Muscle layer of duodenum (tissue), 2 donors: ENCODE data around the gene CHIT1.
A peak's percentile ranks its signal among the peaks of the same experiment; 100 is the strongest.
"Not testable (repeated sequence)": the region's sequence is repeated elsewhere in the genome, so short reads cannot be mapped to it uniquely, and the experiment has no call there.

Source experiments
- H3K27ac ChIP-seq: one replicate; pipeline ENCODE4 v1.7.0; 2013; ENCODE audit warnings: mild to moderate bottlenecking, low read length
- H3K27me3 ChIP-seq: one replicate; pipeline ENCODE4 v1.7.0; 2013; ENCODE audit warnings: low read depth, mild to moderate bottlenecking, control low read depth, low read length
- H3K36me3 ChIP-seq, 2 donors: one replicate each; pipeline ENCODE4 v1.7.0; 2013; ENCODE audit warnings: low read length in 2 of 2, control low read depth in 1 of 2, mild to moderate bottlenecking in 1 of 2; ENCODE audit not compliant: insufficient read depth in 2 of 2, control insufficient read depth in 1 of 2
- H3K4me1 ChIP-seq, 2 donors: one replicate each; pipeline ENCODE4 v1.7.0; 2013; ENCODE audit warnings: low read length in 2 of 2, mild to moderate bottlenecking in 2 of 2, control low read depth in 1 of 2, moderate library complexity in 1 of 2; ENCODE audit not compliant: insufficient read depth in 2 of 2, control insufficient read depth in 1 of 2
- H3K4me3 ChIP-seq, 2 donors: one replicate each; pipeline ENCODE4 v1.7.0; 2013; ENCODE audit warnings: low read length in 2 of 2, low read depth in 1 of 2, mild to moderate bottlenecking in 1 of 2
- H3K9me3 ChIP-seq, 2 donors: one replicate each; pipeline ENCODE4 v1.7.0; 2013; ENCODE audit warnings: low read length in 2 of 2, control low read depth in 1 of 2, mild to moderate bottlenecking in 1 of 2; ENCODE audit not compliant: control insufficient read depth in 1 of 2
- donor health status: healthy.

CHIT1 gene

DNA sequence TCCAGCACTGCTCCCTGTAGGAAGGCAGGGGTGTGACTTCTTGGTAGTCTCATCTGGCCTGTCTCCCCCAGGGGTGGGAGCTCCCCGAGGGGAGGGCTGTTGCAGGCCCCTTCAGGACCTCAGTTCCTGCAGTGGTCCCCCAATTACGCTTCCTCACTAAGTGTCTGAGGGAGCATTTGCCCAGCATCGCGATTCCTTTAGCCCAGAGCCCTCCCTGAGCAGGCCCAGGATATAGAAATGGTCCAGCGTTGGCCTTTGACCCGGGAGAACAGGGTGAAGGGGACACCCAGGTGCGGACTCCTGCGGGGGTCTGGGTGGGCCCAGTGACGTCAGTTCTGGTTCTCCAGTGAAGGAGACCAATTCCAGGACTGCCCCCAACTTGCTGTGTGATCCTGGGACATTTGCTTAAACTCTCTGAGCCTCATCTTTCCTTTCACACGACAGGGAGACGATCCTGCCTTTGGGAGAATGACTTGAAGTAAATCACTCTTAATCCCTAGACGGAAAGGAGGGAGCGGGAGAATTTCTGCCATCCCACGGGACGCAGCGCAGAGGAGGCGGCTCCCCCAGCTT is 43.2 kb upstream of the CHIT1 start:
- Histone ChIP-seq H3K4me3 (peak overlapping the region in 1 of 2 donors; percentile 45), H3K9me3 (no peaks in the 10 kb centered on the region), H3K36me3 (no peaks in the 10 kb centered on the region), H3K27ac (peak overlapping the region; percentile 94), H3K27me3 (no peaks in the 10 kb centered on the region), H3K4me1 (peaks cover 30 to 33% of the 10 kb centered on the region in 2 donors)

DNA sequence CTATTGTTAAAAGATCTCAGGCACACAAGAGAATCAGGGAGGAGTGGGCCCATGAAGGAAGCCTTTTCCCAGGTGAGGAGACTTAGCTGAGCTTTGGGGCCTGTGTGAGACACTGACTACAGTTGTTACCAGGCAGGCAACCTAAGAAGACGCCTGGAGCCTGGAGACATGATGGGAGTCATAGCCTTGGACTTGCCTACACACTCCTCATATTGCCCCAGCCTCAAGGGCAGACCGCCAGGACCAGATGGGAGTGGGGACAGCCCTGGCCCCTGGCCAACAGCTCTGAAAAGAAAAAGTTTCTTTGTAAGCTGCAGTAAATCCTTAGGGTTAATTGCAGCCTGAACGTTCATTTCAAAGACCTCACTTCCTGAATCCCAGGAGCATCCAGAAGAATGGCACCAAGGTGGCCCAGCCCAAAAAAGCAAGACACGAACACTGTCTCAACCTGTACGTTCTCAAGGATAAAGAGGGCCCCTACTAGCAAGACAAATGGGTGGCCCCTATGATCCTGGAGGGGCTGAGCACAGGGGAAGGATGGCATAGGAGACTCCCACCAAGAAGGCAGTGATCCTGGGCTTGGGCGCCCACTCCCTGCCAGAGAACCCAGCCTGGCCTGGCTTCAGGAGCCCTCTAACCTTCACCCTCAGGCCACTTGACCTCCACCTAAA is 42.6 kb upstream of the CHIT1 start:
- Histone ChIP-seq H3K4me3 (no peak overlapping the region), H3K9me3 (no peaks in the 10 kb centered on the region), H3K36me3 (no peaks in the 10 kb centered on the region), H3K27ac (no peak overlapping the region), H3K4me1 (peaks cover 28 to 31% of the 10 kb centered on the region in 2 donors), H3K27me3 (no peaks in the 10 kb centered on the region)

DNA sequence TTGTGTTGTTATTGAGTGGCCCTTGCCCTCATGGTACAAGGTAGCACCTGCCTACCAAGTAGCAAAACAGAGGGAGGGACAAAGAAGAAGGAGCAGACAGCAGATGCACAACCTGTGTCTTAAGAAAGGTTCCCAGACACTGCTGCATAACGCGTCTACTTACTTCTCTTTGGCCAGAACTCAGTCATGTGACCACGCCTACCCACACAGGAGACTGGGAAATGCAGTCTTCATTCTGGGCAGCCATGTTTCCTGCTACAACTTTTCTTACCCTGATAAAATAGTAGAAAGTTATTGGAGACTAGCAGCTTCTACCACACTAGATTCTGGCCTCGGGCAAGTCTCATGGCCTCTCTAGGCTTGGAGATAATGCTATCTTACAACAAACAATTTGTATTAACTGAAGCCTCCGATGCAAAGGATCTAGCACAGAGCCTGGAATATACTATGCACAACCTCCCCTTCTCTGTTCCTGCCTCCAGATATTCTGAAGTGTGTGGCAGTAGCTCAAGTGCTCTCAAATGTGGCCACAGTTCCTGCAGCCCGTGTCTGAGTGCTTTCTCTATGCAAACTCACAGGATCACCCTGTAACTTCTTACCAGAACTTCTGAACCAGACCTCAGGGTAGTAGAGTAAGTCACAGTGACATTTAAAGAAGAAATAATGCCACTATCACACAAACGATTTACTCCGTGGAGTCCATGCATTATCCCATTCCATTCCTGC is 41.7 kb upstream of the CHIT1 start:
- no peak overlapping the region for H3K4me3 ChIP-seq
- no peak overlapping the region for H3K27ac ChIP-seq
- H3K36me3 ChIP-seq, result no peaks in the 10 kb centered on the region
- H3K9me3 ChIP-seq, result no peaks in the 10 kb centered on the region
- H3K4me1 ChIP-seq, result peaks cover 23 to 31% of the 10 kb centered on the region in 2 donors
- no peaks in the 10 kb centered on the region for H3K27me3 ChIP-seq

DNA sequence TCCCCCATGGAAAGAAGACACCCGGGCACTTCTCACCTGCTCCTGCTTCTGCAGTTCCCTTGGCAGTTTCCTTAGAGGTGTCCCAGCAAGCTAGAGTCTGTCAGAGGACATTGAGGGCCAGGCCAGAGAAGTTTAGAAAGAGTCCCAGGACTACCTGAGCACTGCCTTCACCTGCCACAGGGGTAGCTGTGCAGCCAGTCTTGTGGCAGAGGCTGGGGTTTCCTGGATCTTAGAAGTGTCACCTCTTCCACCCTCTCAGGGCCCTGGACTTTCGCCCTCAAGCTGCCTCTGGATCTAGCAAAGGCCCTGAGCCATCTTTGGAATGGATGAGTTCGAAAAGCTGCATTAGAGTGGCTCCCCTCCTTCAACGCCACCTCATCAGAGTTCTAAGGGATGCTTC is 41.0 kb upstream of the CHIT1 start:
- no peak overlapping the region for H3K4me3 ChIP-seq
- peaks cover 23 to 27% of the 10 kb centered on the region in 2 donors for H3K4me1 ChIP-seq
- H3K9me3 ChIP-seq, result no peaks in the 10 kb centered on the region
- H3K36me3 ChIP-seq, result no peaks in the 10 kb centered on the region
- H3K27ac ChIP-seq, result no peak overlapping the region
- no peaks in the 10 kb centered on the region for H3K27me3 ChIP-seq

DNA sequence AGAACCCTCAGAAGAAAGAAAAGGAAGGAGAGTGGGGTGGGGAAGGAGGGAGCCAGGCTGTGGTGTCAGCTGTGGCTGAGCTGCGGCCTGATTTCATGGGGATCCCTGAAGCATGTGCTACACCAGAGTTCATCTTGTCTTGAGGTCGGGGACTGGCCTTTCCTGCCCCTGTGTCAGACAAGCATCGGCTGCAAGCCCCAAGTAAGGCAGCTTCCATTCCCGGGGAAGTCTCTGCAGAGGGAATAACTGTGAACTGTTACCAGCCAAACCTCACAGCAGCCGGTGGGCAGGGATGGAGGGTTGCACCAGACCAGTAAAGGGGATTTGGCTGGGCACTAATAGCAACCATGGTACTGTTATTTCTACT is 40.2 kb upstream of the CHIT1 start:
- H3K27me3 ChIP-seq, result no peaks in the 10 kb centered on the region
- H3K9me3 ChIP-seq, result no peaks in the 10 kb centered on the region
- no peaks in the 10 kb centered on the region for H3K36me3 ChIP-seq
- H3K4me3 ChIP-seq, result no peak overlapping the region
- no peak overlapping the region for H3K27ac ChIP-seq
- H3K4me1 ChIP-seq, result peaks cover 15 to 19% of the 10 kb centered on the region in 2 donors

DNA sequence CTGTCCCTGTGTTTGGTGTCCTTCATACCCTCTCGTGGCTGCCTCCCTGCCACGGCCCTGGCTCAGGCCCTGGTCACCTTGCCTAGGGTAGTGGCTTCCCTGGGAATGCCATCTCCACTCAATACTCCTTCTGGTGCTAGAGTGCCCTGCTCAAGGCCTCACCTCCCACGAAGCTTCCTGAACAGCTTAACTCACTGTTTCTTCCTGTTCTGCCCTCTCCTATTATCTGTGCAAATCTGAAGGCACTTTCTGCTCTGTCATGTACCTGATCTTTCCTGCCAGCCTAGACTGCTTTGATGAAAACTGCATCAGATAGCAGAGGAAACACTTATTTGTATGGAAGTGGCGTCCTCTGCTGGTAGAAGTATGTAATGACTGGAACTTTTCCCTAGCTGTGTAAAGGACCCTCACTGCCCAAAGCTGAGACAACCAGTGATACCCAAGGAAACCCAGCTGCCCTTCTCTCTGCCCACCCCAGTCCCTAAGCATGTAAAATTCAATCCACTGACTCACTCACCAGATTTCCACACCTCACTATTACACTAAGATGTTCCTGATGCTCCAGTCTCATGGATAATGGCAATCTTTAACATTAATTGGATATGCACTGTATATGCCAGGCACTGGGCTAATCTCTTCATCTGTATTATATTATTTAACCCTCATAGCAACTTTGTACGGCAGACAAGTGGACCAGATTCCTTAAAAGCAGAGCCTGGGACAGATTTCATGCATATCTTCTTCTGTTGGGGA is 39.6 kb upstream of the CHIT1 start:
- no peaks in the 10 kb centered on the region for H3K36me3 ChIP-seq
- no peak overlapping the region for H3K4me3 ChIP-seq
- peaks cover 11 to 15% of the 10 kb centered on the region in 2 donors for H3K4me1 ChIP-seq
- H3K9me3 ChIP-seq, result no peaks in the 10 kb centered on the region
- no peaks in the 10 kb centered on the region for H3K27me3 ChIP-seq
- H3K27ac ChIP-seq, result no peak overlapping the region

DNA sequence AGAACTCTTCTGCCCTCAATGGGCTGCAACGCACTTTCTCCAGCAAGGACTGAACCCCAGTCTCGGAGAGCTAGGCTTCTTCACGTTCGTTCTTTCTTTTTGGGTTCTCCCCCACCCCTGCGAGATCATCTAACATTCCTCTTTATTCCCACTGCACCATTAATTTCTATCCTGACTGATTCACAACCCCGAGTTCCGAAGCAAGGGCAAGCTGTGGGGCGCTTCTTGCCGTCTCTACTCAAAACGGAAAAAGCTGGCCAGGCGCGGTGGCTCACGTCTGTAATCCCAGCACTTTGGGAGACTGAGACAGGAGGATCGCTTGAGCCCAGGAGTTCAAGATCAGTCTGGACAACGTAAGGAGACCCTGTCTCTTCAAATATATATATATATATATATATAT is 38.4 kb upstream of the CHIT1 start:
- H3K4me3 ChIP-seq, result peak overlapping the region; percentile 62 to 85
- no peaks in the 10 kb centered on the region for H3K9me3 ChIP-seq
- H3K4me1 ChIP-seq, result peaks cover 3 to 11% of the 10 kb centered on the region in 2 donors
- peak overlapping the region; percentile 77 for H3K27ac ChIP-seq
- no peaks in the 10 kb centered on the region for H3K36me3 ChIP-seq
- no peaks in the 10 kb centered on the region for H3K27me3 ChIP-seq

DNA sequence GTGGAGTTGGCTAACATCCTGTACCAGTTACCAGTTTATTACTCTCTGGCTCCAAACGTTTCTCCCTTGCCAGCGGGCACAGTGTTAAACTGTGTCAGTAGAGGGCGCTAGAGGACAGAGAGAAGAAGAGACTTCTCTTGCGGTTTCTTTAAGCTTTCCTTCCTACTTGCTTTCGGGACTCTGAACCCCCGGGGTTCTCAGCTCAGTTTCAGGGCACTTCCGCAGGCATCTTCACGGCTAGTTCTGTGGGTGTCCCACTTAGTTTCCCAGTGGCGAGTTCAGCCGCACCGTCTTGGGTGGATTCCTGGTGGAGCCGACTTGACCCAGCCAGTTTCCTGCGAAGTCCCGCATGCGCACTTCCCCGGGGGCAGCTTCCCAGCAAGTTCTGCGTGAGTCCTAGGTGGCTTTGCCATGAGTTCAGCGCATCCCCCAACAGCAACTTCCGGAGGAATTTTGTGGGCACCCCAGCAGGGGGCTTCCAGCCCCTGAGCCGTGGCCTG is 37.9 kb upstream of the CHIT1 start:
- H3K4me3 ChIP-seq, result peak overlapping the region; percentile 62 to 85
- peak overlapping the region; percentile 77 for H3K27ac ChIP-seq
- H3K36me3 ChIP-seq, result no peaks in the 10 kb centered on the region
- peaks cover 0 to 11% of the 10 kb centered on the region in 2 donors for H3K4me1 ChIP-seq
- H3K27me3 ChIP-seq, result no peaks in the 10 kb centered on the region
- H3K9me3 ChIP-seq, result no peaks in the 10 kb centered on the region

DNA sequence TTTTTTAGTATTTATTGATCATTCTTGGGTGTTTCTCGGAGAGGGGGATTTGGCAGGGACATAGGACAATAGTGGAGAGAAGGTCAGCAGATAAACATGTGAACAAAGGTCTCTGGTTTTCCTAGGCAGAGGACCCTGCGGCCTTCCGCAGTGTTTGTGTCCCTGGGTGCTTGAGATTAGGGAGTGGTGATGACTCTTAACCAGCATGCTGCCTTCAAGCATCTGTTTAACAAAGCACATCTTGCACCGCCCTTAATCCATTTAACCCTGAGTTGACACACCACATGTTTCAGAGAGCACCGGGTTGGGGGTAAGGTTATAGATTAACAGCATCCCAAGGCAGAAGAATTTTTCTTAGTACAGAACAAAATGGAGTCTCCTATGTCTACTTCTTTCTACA is 36.7 kb upstream of the CHIT1 start:
- H3K9me3 ChIP-seq, H3K4me1 ChIP-seq, H3K4me3 ChIP-seq, H3K36me3 ChIP-seq, H3K27me3 ChIP-seq, H3K27ac ChIP-seq: not testable (repeated sequence)

DNA sequence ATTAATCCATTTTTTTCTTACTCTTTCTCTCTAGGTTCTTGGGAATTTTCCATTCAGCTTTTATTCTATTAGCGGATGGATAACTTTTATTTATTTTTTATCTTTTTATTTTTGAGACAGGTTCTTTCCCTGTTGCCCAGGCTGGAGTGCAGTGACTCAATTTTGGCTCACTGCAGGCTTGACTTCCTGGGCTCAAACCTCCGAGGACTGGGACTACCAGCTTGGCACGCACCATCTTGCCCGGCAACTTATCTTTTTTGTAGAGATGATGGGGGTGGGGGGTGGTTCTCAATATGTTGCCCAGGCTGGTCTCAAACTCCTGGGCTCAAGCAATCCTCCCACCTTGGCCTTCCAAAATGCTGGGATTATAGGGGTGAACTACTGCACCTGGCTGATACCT is 36.1 kb upstream of the CHIT1 start:
- Histone ChIP-seq H3K27ac (no peak overlapping the region), H3K36me3 (no peaks in the 10 kb centered on the region), H3K27me3 (no peaks in the 10 kb centered on the region), H3K4me1 (no peaks in the 10 kb centered on the region), H3K4me3 (no peak overlapping the region), H3K9me3 (no peaks in the 10 kb centered on the region)

DNA sequence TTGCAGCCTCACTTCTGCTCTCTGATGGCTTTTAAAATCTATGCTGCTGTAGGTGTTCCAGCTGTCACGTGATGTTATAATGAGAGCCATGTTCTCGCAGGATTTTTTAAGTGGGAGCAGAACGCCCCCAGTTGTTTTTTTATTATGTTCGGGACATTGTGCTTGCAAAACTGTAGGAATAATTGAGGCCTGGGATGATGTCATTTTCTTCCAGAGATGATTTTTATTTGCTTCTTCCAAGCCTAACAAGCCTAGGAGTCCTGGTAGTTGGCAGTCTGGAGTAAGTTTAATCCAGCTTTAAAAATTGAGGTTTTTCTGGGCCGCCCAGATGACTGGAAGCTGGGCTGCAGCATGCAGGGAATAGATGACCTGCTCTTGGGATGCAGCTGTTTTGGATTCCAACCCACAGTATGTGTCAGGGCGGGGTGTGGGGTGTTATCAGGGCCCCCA is 34.6 kb upstream of the CHIT1 start:
- H3K27me3 ChIP-seq, result no peaks in the 10 kb centered on the region
- no peaks in the 10 kb centered on the region for H3K4me1 ChIP-seq
- H3K4me3 ChIP-seq, result no peak overlapping the region
- H3K9me3 ChIP-seq, result no peaks in the 10 kb centered on the region
- no peaks in the 10 kb centered on the region for H3K36me3 ChIP-seq
- H3K27ac ChIP-seq, result no peak overlapping the region
